Activated gamma-delta T cell treated with Interleukin-2 at 50 U/mL for 16 hours (primary cell): ENCODE results near the gene SDK2.
"Not testable (repeated sequence)": the region's sequence is repeated elsewhere in the genome, so short reads cannot be mapped to it uniquely, and the experiment has no call there.

ENCODE experiments used
- DNase-seq: peaks from one replicate; pipeline ENCODE4 v3.0.0-alpha.2; 2020

Gene SDK2

DNA sequence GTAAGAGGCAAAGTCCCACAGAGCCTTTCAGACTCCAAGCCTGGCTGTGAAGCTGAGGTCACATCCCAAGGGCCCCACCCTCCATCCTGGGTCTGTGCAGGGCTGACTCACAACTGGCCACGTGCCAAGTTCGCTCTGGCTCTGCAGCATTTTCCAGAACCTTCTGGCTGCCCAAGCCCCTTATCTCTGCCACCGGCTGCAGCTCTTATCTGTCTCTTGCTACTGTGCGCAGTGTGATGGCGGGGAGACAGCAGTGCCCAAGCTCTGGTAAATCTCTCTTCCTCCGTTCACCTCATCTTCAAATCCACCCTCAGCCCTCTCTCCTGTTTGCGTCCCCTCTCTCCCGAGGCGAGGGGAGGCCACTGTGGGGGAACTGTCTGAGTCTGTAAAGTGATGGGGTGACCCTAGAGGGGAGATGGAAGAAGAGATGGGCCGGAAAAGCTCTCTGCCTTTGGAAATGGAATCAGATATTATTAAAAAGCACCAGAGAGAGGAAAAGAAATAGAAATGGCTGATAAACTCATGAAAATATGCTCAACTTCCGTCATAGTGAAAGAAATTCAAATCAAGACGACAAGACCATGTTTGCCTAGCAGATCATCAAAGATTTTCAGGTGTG, 169.8 kb downstream of the SDK2 start:
- no peak for DNase-seq

DNA sequence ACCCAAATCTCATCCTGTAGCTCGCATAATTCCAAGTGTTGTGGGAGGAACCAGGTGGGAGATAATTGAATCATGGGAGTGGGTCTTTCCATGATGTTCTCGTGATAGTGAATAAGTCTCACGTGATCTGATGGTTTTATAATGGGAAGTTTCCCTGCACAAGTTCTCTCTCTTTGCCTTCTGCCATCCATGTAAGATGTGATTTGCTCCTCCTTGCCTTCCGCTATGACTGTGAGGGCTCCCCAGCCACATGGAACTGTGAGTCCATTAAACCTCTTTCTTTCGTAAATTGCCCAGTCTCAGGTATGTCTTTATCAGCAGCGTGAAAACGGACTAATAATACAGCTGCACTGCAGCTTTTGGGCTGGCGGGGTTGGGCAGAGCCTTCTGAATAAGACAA, 171.5 kb downstream of the SDK2 start:
- DNase-seq, result not testable (repeated sequence)

DNA sequence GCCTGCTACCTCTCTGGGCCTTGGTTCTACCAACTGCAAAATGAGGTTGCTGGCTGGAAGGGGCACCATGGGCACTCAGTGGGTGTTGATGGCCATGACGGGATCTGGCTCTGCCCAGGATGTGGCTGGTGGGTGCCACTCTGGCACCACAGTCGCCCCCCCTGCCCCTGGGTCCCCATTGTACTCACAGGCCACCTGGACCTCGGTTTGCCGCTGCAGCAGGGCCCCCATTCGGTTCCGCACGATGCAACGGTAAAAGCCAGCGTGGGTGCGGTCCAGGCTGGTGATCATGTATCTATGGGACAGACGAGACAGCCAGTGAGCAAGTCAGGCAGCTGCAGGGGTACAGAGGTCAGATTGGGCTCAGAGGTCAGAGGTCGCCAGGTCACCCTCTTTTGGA, 172.3 kb downstream of the SDK2 start:
- DNase-seq, result no peak

DNA sequence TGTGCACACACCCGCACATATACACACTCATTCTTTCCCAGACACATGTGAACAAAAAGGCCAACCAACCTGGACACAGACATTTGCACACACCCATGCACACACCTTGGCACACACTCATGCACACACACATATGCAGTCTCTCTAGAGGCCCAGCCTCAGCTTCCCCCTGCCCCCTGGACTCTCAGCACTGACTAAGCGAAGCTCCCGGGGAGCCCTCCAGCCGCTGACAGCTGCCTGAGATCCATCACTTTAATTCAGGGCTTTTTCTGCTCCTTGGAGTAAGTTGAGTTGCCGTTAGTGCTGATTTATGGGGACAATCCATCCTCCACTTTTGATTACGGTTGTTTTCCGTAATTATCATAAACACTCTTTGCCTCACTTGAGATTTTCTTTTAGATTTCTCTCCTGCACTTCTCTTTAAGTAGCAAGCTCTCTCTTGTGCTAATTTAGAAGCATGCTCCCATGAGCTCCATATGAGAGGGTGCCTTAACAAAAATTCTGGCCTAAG, 173.9 kb downstream of the SDK2 start:
- DNase-seq, result no peak

DNA sequence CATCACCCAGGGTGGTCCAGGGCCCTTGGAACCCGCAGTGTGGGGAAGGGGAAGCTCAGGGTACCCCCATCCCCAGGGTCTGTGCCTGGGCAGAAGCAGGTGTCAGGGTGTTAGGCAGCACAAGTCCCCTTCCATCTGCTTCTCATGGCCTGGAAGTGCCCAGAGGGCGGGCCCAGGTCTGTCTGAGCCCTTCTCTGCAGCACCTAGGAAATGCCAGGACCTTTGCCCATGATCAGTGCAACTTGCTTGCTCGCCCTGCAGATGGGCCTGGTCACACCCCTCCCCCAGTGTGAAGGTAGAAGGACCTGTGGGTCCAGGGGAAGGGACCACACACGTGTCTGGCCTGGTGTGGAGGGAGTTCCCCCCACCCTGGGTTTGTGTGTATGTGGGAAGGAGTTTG, 174.9 kb downstream of the SDK2 start:
- DNase-seq, result no peak

DNA sequence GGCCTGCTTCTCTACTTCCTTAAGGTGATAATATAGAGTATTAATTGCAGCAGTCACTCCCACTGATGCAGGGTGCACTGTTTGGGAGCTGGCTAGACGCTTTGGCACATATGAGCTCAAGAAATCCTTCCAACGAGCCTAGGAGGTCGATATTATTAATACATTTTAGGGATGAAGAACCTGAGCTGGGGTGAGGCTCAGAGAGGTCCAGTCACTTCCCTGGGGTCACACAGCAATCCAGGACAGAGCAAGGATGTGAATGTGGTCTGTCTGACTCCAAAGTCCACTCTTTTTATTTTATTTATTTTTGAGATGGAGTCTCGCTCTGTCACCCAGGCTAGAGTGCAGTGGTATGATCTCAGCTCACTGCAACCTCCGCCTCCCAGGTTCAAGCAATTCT, 176.0 kb downstream of the SDK2 start:
- DNase-seq, result no peak

DNA sequence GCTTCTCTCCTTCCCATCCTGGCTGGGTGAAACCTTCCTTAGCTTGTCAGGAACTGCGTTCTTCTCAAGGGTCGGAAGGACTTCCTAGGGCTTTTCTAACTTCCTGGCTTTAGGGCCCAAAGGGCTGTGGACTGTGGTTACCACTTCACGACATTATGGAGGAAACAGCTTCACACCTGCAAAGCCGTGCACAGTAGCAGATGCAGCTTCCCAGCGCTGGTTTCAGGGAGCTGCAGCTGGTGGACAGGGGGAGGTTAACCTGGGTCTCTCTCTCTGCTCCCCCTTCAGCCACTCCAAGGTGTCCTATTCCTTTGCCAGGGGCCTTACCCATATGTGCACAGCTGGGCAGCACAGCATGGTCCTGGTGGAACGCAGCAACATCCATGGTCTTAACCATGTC, 176.6 kb downstream of the SDK2 start:
- no peak for DNase-seq

- no peak for DNase-seq
These were observed 177.4 kb downstream of the SDK2 start for GRCh38 chr17:73466704-73467433.

DNA sequence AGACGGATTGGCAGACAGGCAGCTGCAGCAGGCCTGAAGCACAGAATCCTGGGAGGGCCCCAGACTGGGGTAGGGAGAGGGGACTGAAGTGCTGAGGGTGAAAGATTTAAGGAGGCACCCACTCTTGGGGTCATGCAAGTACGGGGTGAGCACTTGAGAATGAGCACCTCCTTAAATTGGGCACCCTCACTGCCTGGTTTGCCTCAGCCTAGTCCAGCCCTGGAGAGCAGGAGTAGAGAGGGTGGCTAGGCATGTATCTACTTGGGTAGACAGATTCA, 178.4 kb downstream of the SDK2 start:
- DNase-seq, result no peak

DNA sequence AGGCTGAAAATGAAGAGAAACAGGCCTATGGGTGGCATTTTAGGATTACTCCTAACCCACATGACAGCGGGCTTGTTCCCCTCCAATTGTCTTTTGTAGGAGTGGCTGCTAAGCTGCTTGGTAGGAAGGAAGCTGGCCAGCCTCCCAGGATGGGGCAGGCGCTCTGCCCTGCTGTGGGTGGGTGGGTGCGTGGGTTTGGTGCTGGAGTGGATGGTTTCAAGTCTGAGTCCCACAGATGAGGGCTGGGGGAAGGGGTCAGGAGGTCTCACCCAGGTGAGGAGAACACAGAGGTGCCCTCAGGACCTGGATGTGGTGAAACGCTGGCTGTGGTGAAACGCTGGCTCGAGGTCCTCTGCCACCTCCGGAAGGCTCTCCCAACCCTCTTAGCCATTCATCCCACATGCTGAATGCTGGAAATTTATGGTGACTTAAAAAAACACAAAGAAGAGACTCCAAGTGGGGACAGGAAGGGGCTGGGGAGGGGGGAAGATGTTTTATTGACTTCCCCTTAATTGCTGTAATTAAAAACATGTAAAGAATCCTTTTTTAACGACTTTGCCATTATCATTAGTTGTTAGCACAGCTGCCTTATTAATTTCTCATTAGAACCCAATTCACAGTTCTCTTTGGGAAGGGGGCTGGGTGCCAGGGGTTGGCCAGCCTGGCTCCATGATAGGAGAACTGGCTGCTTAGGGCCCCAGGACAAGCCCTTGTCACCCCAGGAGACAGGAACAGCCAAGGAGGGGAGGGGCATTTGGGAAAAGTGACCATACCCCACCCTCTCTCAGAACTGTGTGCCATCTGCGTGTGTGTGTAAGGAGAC, 178.9 kb downstream of the SDK2 start:
- no peak for DNase-seq

GRCh38 chr17:73464447-73464846, 179.8 kb downstream of the SDK2 start:
- DNase-seq, result no peak

DNA sequence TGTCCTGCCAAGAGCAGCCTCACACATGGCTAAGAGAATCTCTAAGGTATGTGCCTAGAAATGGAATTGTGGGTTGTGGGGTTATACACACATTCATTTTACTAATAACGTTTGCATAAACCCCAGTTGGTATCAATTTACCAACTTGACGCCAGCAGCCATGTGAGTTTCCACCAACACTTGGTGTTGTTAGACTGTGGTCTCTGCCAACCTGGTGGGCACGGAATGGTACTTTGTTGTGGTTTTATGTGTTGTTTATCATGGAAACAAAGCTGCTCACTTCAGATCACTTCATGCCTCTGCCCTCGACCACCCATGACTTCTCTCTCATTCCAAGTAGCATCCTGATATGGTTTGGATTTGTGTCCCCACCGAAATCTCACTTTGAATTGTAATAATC, 180.4 kb downstream of the SDK2 start:
- DNase-seq, result no peak

- DNase-seq, result no peak
These were observed 181.4 kb downstream of the SDK2 start for GRCh38 chr17:73462823-73463222.

GRCh38 chr17:73459980-73460379, 184.3 kb downstream of the SDK2 start:
- DNase-seq, result no peak

DNA sequence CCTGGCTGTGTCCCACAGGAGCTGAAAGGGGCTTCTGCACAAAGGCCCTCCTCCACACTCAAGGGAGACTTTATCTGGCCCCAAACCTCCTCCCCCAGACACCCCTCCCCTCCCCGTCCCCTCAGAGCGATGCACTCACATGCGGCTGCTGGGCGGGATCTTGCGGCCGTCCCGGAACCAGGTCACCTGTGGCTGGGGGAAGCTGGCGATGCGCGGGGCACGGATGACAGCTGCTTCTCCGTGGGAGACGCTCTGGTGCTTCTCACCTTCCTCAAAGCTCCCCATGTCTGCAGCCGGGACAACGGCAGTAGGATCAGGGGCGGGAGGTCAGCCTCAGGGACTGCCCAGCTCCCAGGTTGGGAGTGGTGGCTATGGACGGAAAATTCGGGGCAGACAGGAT, 188.5 kb downstream of the SDK2 start:
- no peak for DNase-seq

DNA sequence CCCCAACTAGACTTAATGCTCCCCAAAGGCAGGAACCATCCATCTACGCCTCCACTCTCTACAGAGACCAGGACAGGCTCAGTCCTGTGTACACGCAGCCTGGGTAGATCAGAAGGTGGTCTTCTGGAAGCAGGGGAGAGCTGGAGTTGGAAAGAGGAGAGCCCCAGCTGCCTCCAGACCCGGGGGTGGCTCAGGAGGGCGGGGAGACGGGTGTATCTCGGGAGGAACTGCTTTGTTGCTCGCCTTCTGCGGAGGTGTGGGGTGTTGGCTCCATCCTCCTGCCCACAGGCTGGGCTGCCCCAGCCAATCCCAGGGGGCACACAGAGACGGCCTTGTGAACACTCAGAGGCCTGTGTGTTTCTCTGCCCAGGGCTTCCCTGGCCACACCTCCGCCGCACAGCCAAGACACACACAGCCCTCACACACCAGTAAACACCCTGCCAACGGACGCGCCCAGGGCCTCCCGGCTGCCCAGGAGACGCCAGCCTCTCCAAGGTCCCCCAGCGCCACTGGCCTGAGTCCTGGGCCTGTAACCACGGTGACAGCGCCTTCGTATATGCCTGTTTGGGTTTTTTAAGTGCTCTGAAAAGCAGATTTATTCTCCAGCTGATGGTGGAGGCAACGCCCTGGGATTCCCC, 189.1 kb downstream of the SDK2 start:
- DNase-seq, result no peak

GRCh38 chr17:73453494-73453893, 190.8 kb downstream of the SDK2 start:
- not testable (repeated sequence) for DNase-seq

GRCh38 chr17:73453090-73453489, 191.2 kb downstream of the SDK2 start:
- DNase-seq, result no peak

DNA sequence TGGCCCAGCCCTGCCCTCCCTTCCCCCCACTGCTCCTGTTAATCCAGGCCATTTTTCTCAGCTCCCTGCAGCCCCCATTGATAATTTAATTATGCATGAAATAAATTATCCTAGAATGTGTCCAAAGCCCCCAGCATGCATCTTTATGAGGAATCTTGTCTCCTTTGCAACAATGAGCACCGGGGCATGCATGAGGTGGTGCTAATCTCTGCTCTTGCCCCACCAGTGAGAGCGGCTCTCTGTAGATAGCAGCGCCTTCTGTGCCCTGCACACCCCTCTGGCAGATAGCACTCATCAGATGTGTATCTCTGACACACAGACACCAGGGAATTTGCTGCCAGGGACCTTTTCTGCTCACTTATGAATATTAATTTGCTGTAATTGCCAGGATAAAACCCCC, 192.2 kb downstream of the SDK2 start:
- DNase-seq, result no peak

DNA sequence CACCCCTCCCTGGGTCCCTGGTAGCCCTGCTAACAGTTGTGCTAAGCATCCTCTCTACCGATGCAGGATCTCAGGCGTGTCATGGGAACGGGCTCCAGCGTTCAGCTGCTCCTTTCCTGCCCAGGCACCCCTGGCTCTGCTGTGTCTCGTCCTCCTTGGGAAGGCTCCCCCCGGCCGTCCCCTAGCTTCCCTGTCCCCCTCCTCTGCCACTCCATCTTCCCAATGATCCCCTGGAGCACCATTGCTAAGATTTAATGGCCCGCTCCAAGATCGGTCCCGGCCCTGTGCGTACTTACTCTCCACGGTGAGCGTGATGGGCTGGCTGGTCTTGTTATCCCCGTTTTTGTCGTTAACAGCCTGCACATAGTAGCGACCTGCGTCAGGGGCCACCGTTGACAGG, 196.9 kb downstream of the SDK2 start:
- DNase-seq, result no peak

DNA sequence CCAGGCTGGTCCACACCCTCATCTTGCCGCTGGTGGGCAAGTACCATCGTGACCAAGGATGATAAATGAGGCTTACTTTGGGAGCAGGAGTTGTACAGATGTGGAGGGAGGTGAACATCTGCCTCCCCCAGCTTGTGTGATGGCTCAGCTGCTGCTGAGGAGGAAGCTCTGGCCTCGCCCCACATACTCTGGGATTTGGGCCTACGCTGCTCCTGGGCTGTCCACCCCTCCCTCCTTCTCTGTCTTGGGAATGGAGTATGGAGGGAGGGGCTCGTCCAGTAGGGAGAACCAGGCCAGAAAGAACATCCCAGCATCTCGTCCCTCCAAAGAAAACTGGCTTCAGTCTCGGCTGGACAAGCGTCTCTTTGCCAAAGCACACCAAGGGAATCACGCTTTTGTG, 197.6 kb downstream of the SDK2 start:
- DNase-seq, result no peak

DNA sequence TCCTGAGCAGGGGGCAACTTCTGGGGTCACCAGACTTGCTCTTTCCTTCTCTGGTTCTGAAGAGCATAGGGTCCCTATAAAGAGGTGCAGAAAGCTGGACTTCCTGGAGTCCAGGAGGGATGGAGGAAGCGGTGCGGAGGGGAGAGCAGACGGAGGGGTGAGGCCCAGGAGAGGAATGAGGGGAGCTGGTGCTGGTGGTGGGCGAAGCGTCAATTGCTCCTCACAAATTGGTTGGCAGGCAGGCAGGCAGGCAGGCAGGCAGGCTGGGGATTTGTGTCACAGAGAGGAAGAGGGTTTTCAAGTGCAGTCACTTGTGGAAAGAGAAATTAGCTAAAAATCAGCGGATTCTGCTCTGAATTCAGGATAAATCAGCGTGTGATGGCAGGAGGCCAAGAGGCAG, 198.8 kb downstream of the SDK2 start:
- no peak for DNase-seq

GRCh38 chr17:73444021-73444420, 200.2 kb downstream of the SDK2 start:
- DNase-seq, result no peak

DNA sequence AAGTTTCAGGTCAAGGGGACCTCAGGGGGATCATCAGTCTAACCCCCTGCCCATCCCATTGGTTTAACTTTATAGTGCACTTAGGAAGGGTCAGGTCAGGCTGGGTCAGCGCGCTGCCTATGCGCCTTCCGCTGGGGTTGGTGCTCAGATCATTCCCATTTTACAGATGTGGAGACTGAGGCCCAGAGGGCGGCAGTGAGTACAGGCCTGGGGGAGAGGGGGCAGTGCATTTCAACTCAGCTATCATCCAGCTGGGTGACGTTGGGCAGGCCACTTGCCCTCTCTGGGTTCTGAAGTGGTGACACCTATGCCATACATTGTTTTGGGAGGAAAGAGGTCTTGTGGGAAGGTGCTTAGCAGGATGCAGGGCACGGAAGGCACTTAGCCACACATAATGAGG, 204.6 kb downstream of the SDK2 start:
- no peak for DNase-seq
